ACC112 (cell line): Measurements from ENCODE around the gene MEI4.

Experiments used
- H2AFZ ChIP-seq: fragments of 200-600 bp; sonication (generic); one replicate; pipeline ENCODE4 v1.6.0; 2017; ENCODE audit warnings: antibody characterized with exemption, low read length; ENCODE audit not compliant: unreplicated experiment
- H3K27ac ChIP-seq: fragments of 200-600 bp; sonication (generic); 2 replicates; pipeline ENCODE4 v1.5.1; 2014; ENCODE audit warnings: low read depth, mild to moderate bottlenecking, antibody characterized with exemption, low read length, moderate library complexity
- H3K27me3 ChIP-seq: fragments of 200-600 bp; sonication (generic); 2 replicates; pipeline ENCODE4 v1.6.1; 2014; ENCODE audit warnings: mild to moderate bottlenecking, antibody characterized with exemption, low read length, moderate library complexity, mixed read lengths; ENCODE audit not compliant: insufficient read depth
- H3K36me3 ChIP-seq: fragments of 200-600 bp; sonication (generic); 2 replicates; pipeline ENCODE4 v1.6.1; 2016; ENCODE audit warnings: mild to moderate bottlenecking, antibody characterized with exemption, low read length, moderate library complexity, mixed read lengths; ENCODE audit not compliant: insufficient read depth
- H3K4me1 ChIP-seq: fragments of 200-600 bp; sonication (generic); one replicate; pipeline ENCODE4 v1.6.1; 2016; ENCODE audit warnings: low read length, mixed read lengths; ENCODE audit not compliant: insufficient read depth, unreplicated experiment, control insufficient read depth
- H3K4me3 ChIP-seq: fragments of 200-600 bp; sonication (generic); 2 replicates; pipeline ENCODE4 v1.5.1; 2014; ENCODE audit warnings: mild to moderate bottlenecking, low read depth, low read length
- H3K79me2 ChIP-seq: fragments of 200-600 bp; sonication (generic); one replicate; pipeline ENCODE4 v1.6.0; 2016; ENCODE audit warnings: low read length; ENCODE audit not compliant: control insufficient read depth, unreplicated experiment, insufficient read depth

MEI4 gene, protein sequence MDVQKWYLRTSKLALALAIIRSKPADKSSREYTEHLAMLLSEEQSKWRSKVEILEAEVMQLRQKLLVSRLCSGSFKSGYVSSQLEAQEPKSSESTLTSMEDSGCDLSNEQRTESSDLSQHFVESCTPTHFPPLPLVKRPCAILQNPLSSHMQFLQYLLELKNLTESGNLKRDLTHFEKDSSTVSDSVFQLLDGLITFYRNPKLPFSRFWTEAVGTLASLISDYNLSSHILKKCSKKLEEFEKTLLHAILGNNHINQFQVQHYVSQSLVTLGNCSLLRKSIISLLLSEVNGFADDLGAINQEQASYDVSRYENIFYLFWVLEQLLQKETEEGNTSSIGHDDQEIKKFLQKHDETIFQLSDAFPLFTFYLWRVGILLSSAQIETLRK

DNA sequence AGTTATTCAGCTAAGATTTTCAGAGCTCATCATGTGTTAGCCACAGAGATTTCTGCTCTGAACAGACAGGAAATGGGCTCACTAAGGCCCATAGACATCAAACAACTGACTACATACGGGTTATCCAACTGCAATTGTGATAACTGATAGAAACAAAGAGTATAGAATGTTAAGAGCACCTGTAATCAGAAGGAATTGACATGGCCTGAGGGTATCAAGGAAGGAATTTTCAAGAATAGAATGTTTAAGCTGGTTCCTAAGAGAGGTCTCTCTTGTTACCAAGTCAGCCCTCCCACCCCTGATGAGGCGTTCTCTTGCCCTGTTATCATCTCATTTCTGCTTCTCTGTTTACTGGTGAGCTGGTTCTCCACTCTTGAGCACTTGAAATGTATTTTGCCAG lies at the start of gene MEI4:
Gene MEI4 (plus strand): TSS at position 301 of the 400 bp plus-strand sequence. CDS start 37,633 bp downstream, outside the sequence.
- H3K4me1 ChIP-seq = no peaks in the 10 kb centered on the region
- no peak within 1 kb of the TSS for H3K27ac ChIP-seq
- peaks cover 8% of the 10 kb centered on the region; the same call in 1 of the 2 replicates for H3K27me3 ChIP-seq
- H3K4me3 ChIP-seq = no peak within 1 kb of the TSS
- no peak within 1 kb of the TSS for H2AFZ ChIP-seq
- no peaks in the 10 kb centered on the region for H3K79me2 ChIP-seq
- H3K36me3 ChIP-seq = no peaks in the 10 kb centered on the region

- H3K27ac ChIP-seq = no peak overlapping the region
- no peak overlapping the region for H2AFZ ChIP-seq
- H3K4me3 ChIP-seq = no peak overlapping the region
- no peaks in the 10 kb centered on the region for H3K36me3 ChIP-seq
- H3K79me2 ChIP-seq = no peaks in the 10 kb centered on the region
- H3K4me1 ChIP-seq = no peaks in the 10 kb centered on the region
- H3K27me3 ChIP-seq = peaks cover 5% of the 10 kb centered on the region; the same call in 1 of the 2 replicates
Measured at GRCh38 chr6:77604476-77604875, 48.4 kb upstream of the MEI4 start.

DNA sequence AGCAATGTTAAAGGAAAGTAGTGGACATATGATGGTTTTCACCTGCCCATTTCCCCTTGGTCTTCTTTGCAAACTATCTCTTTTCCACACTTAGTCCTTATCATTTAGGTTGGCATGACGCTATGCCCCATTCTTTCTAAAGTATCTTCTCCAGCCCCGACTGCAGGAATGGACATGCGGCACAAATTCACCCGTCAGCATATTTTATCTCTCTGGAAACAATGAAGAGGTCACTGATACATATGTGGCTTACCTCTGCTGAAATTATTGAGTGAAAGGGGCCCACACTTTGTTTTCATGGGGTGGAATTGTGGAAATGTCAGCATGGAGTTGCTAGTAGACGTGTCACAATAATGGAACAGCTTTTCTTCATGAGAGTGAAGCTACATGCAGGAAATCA lies 45.8 kb upstream of the MEI4 start:
- Histone ChIP-seq H3K27me3 (peaks cover 5% of the 10 kb centered on the region; the same call in 1 of the 2 replicates), H2AFZ (no peak overlapping the region), H3K36me3 (no peaks in the 10 kb centered on the region), H3K4me3 (no peak overlapping the region), H3K27ac (no peak overlapping the region), H3K4me1 (no peaks in the 10 kb centered on the region), H3K79me2 (no peaks in the 10 kb centered on the region)

DNA sequence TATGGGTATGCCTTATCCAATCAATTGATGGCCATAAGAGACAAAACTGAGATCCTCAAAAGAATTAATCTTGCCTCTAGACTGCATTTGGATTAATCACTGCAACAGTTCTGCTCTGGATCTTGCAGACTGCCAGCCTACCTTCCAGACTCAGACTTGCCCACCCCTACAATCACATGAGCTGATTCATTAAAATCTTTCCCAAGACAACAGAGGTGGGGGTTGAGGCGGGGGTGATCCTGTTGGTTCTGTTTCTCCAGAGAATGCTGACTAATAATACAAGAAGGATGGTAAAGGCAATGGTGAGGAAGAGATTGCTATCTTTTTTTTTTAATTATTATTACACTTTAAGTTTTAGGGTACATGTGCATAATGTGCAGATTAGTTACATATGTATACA lies 43.7 kb upstream of the MEI4 start:
- H3K4me1 ChIP-seq = no peaks in the 10 kb centered on the region
- H3K27ac ChIP-seq = no peak overlapping the region
- H3K36me3 ChIP-seq = no peaks in the 10 kb centered on the region
- peaks cover 5% of the 10 kb centered on the region; the same call in 1 of the 2 replicates for H3K27me3 ChIP-seq
- H3K4me3 ChIP-seq = no peak overlapping the region
- no peaks in the 10 kb centered on the region for H3K79me2 ChIP-seq
- H2AFZ ChIP-seq = no peak overlapping the region

GRCh38 chr6:77619114-77619513 lies 33.7 kb upstream of the MEI4 start:
- H3K36me3 ChIP-seq = no peaks in the 10 kb centered on the region
- H3K27ac ChIP-seq = no peak overlapping the region
- no peak overlapping the region for H3K4me3 ChIP-seq
- H3K4me1 ChIP-seq = no peaks in the 10 kb centered on the region
- no peaks in the 10 kb centered on the region for H3K79me2 ChIP-seq
- H2AFZ ChIP-seq = no peak overlapping the region
- no peaks in the 10 kb centered on the region for H3K27me3 ChIP-seq

GRCh38 chr6:77620278-77620882 lies 32.5 kb upstream of the MEI4 start:
- Histone ChIP-seq H3K27ac (no peak overlapping the region), H3K27me3 (no peaks in the 10 kb centered on the region), H3K4me3 (no peak overlapping the region), H3K79me2 (no peaks in the 10 kb centered on the region), H3K36me3 (no peaks in the 10 kb centered on the region), H3K4me1 (no peaks in the 10 kb centered on the region), H2AFZ (no peak overlapping the region)

DNA sequence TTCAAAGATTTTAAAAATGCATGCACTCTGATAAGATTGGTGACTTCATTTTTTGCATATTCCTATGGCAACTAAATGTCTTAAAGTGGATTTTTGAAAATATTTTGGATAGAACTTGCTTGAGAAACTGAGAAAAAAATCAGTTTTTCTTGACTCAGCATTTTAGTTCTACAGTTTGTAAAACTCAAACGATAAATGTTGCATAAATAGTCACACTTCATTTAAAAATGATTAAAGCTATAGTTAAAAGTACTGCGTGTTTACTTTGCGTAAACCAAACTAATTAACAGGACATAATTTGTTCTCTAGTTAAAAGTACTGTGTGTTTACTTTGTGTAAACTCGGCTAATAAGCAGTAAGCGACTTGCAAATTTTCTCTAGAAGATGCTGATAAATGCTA lies 28.3 kb upstream of the MEI4 start:
- Histone ChIP-seq H3K36me3 (no peaks in the 10 kb centered on the region), H3K79me2 (no peaks in the 10 kb centered on the region), H3K4me3 (no peak overlapping the region), H3K4me1 (no peaks in the 10 kb centered on the region), H2AFZ (no peak overlapping the region), H3K27me3 (no peaks in the 10 kb centered on the region), H3K27ac (no peak overlapping the region)

DNA sequence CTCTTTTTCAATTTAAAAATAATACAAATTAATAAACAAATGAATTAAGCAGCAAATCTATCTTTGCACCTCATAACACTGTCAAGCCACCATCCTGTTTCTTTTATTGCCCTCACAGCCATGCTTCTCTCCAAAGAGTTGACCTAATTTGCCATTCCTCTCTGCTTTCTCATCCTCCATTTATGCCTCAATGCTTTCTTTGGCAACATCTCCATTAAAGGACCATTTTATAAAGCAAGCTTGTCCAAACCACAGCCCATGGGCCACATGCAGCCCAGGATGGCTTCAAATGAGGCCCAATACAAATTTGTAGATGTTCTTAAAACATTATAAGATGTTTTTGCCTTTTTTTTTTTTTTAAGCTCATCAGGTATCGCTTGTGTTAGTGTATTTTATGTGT lies 26.4 kb upstream of the MEI4 start:
- H3K27me3 ChIP-seq = no peaks in the 10 kb centered on the region
- H3K36me3 ChIP-seq = no peaks in the 10 kb centered on the region
- no peaks in the 10 kb centered on the region for H3K4me1 ChIP-seq
- H3K27ac ChIP-seq = no peak overlapping the region
- no peak overlapping the region for H2AFZ ChIP-seq
- H3K79me2 ChIP-seq = no peaks in the 10 kb centered on the region
- H3K4me3 ChIP-seq = no peak overlapping the region

DNA sequence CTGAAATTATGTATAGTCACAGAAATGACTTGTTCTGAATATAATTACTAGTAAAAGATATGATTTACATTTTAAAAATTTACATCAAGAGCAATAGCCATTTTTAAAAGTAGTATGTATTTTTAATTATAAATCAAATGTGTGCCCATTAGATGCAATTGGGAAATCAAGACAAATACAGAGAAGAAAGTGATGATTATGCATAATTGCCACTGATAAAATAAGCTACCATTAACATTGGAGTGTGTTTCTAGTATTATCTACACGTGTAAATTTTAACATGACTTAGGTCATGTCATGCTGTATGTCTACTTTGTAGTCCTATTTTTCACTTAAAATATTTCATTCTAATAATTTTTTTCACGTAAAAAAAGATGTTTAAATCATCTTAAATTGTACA lies 22.8 kb upstream of the MEI4 start:
- Histone ChIP-seq H3K4me3 (no peak overlapping the region), H3K36me3 (no peaks in the 10 kb centered on the region), H3K27ac (no peak overlapping the region), H3K4me1 (no peaks in the 10 kb centered on the region), H2AFZ (no peak overlapping the region), H3K27me3 (no peaks in the 10 kb centered on the region), H3K79me2 (no peaks in the 10 kb centered on the region)

DNA sequence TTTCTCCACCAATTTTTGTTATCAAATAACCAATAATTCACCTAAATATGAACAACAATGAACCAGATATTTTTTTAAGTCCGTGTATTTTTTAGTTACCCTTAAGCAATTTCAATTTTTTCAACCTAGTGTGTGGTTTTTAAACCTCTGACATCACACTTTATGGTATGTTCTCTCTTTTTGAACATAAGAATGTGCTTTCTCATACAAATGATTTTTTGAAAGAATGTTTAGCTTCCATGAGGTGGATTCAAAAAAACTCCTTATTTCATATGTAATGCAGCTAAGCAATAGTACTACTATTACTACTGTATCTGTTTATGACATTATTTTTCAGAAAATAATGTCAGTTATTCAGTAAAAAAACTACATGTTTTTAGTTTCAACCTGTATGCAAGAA lies 19.4 kb upstream of the MEI4 start:
- H3K27me3 ChIP-seq = peaks cover 4% of the 10 kb centered on the region; the same call in 1 of the 2 replicates
- no peak overlapping the region for H2AFZ ChIP-seq
- H3K4me3 ChIP-seq = no peak overlapping the region
- no peaks in the 10 kb centered on the region for H3K4me1 ChIP-seq
- no peaks in the 10 kb centered on the region for H3K79me2 ChIP-seq
- no peaks in the 10 kb centered on the region for H3K36me3 ChIP-seq
- no peak overlapping the region for H3K27ac ChIP-seq
